HepG2 (cell line): Measurements from ENCODE around the gene PPDPF. TPM values are rescaled to one million over a fixed set of nuclear protein-coding genes. Genes with fewer than 3 reads are reported as not detected.

Experiments
- ADNP ChIP-seq: sonication (generic); formaldehyde crosslinking; IDR thresholded peaks from 2 replicates; pipeline ENCODE4 v1.4.0; 2020; ENCODE audit warnings: missing genetic modification reagents
- ARID5B ChIP-seq: IDR thresholded peaks from 2 replicates; pipeline ENCODE4 v1.4.0; 2020; ENCODE audit warnings: mild to moderate bottlenecking, missing genetic modification reagents
- CBX5 ChIP-seq: sonication (generic); formaldehyde crosslinking; IDR thresholded peaks from 2 replicates; pipeline ENCODE4 v1.4.0; 2020; ENCODE audit warnings: missing genetic modification reagents, borderline replicate concordance
- DMAP1 ChIP-seq: IDR thresholded peaks from 2 replicates; pipeline ENCODE4 v1.6.1; 2016
- EEA1 ChIP-seq: sonication (generic); formaldehyde crosslinking; IDR thresholded peaks from 2 replicates; pipeline ENCODE4 v1.5.1; 2020; ENCODE audit warnings: mild to moderate bottlenecking, missing genetic modification reagents, borderline replicate concordance
- EZH2 ChIP-seq: conservative IDR thresholded peaks from 2 replicates; pipeline ENCODE4 v1.6.1; 2012; ENCODE audit warnings: mild to moderate bottlenecking, low read depth, low read length, moderate library complexity
- FIP1L1 ChIP-seq: fragments of 200-400 bp; formaldehyde crosslinking; IDR thresholded peaks from 2 replicates; pipeline ENCODE4 v1.6.1; 2018; ENCODE audit warnings: low read depth, mild to moderate bottlenecking, low read length, moderate library complexity, borderline replicate concordance; ENCODE audit not compliant: insufficient read depth
- GATA4 ChIP-seq: sonication (generic); IDR thresholded peaks from 2 replicates; pipeline ENCODE4 v1.6.1; 2016; ENCODE audit warnings: antibody characterized with exemption, low read depth, borderline replicate concordance
- KLF15 ChIP-seq: sonication (generic); formaldehyde crosslinking; IDR thresholded peaks from 2 replicates; pipeline ENCODE4 v1.8.1; 2023; ENCODE audit warnings: borderline replicate concordance, mild to moderate bottlenecking, inconsistent platforms, missing genetic modification reagents, mixed read lengths
- PATZ1 ChIP-seq: sonication (generic); formaldehyde crosslinking; IDR thresholded peaks from 2 replicates; pipeline ENCODE4 v1.4.0; 2020; ENCODE audit warnings: missing genetic modification reagents
- PHF20 ChIP-seq: sonication (generic); formaldehyde crosslinking; IDR thresholded peaks from 2 replicates; pipeline ENCODE4 v1.5.0; 2020; ENCODE audit warnings: mild to moderate bottlenecking, missing genetic modification reagents
- POLR2AphosphoS2 ChIP-seq: IDR thresholded peaks from 2 replicates; pipeline ENCODE4 v1.6.1; 2011; ENCODE audit warnings: low read depth, low read length, improper control_type of control experiment
- SNAI1 ChIP-seq: sonication (generic); formaldehyde crosslinking; IDR thresholded peaks from 2 replicates; pipeline ENCODE4 v1.5.0; 2020; ENCODE audit warnings: mild to moderate bottlenecking, missing genetic modification reagents, borderline replicate concordance
- SNAPC2 ChIP-seq: sonication (generic); formaldehyde crosslinking; IDR thresholded peaks from 2 replicates; pipeline ENCODE4 v1.8.1; 2022; ENCODE audit warnings: mild to moderate bottlenecking, missing genetic modification reagents
- XRCC5 ChIP-seq: fragments of 200-400 bp; formaldehyde crosslinking; optimal IDR thresholded peaks from 2 replicates; pipeline ENCODE3; 2017; ENCODE audit warnings: mild to moderate bottlenecking, low read length
- ZFP62 ChIP-seq: sonication (generic); formaldehyde crosslinking; IDR thresholded peaks from 2 replicates; pipeline ENCODE4 v1.4.0; 2020; ENCODE audit warnings: missing genetic modification reagents
- ZNF124 ChIP-seq: sonication (generic); formaldehyde crosslinking; IDR thresholded peaks from 2 replicates; pipeline ENCODE4 v1.4.0; 2020; ENCODE audit warnings: missing genetic modification reagents
- ZNF274 ChIP-seq: sonication (generic); formaldehyde crosslinking; IDR thresholded peaks from 2 replicates; pipeline ENCODE4 v1.5.1; 2020; ENCODE audit warnings: mild to moderate bottlenecking, missing genetic modification reagents
- ZNF326 ChIP-seq: sonication (generic); formaldehyde crosslinking; IDR thresholded peaks from 2 replicates; pipeline ENCODE4 v1.4.0; 2020; ENCODE audit warnings: missing genetic modification reagents, borderline replicate concordance
- ZNF550 ChIP-seq: sonication (generic); formaldehyde crosslinking; IDR thresholded peaks from 2 replicates; pipeline ENCODE4 v1.4.0; 2020; ENCODE audit warnings: mild to moderate bottlenecking, missing genetic modification reagents, borderline replicate concordance
- ZNF672 ChIP-seq: sonication (generic); formaldehyde crosslinking; IDR thresholded peaks from 2 replicates; pipeline ENCODE4 v1.8.1; 2022; ENCODE audit warnings: missing genetic modification reagents
- ZNF687 ChIP-seq: sonication (generic); formaldehyde crosslinking; IDR thresholded peaks from 2 replicates; pipeline ENCODE4 v1.5.1; 2020; ENCODE audit warnings: mild to moderate bottlenecking, missing genetic modification reagents, moderate library complexity
- ZSCAN29 ChIP-seq: sonication (generic); formaldehyde crosslinking; conservative IDR thresholded peaks from 2 replicates; pipeline ENCODE4 v1.4.0; 2020; ENCODE audit warnings: mild to moderate bottlenecking, missing genetic modification reagents
- polyA plus RNA-seq, 8 experiments: library from polyadenylated mRNA; depleted of rRNA in 3 of 8; stranded (reverse) in 7 of 8; unstranded in 1 of 8; fragments of >200 nt; fragmentation: Illumina TruSeq in 4 of 8; extraction: Trizol in 4 of 8; gene quantifications; 2 replicates each; pipeline versions ENCODE4 v1.2.1 to v1.2.3, GENCODE V29; 2011 to 2016; ENCODE audit warnings: low read depth in 4 of 8, missing spikeins in 1 of 8, mixed read lengths in 1 of 8; ENCODE audit not compliant: insufficient read depth in 1 of 8
- total RNA-seq, 5 experiments: library from RNA; depleted of rRNA; stranded (reverse); fragments of >200 nt; fragmentation: Illumina TruSeq; extraction: Trizol; gene quantifications; 2 replicates each; pipeline ENCODE4 v1.2.3, GENCODE V29; 2016; ENCODE audit warnings: low read depth in 1 of 5

Gene PPDPF
- total and polyA plus RNA-seq, 2 of the 13 experiments (the other 11 are each of a cell fraction or from before 2014, with no cell fraction given) = 1.8 to 7.0 TPM

GRCh38 chr20:63557481-63557891 lies 36.9 kb downstream of the PPDPF start (continued):
- TF ChIP-seq ARID5B (CRISPR knock-in tag) = no peak
- no peak for TF ChIP-seq SNAI1 (CRISPR knock-in tag)
- peak; percentile 95 for TF ChIP-seq PATZ1 (CRISPR knock-in tag)
- no peak for TF ChIP-seq ZSCAN29 (CRISPR knock-in tag)
- TF ChIP-seq ZNF687 (CRISPR knock-in tag) = peak; percentile 68
- no peak for TF ChIP-seq DMAP1 (CRISPR knock-in tag)
- TF ChIP-seq POLR2AphosphoS2 = no peak
- TF ChIP-seq EEA1 (CRISPR knock-in tag) = no peak
- no peak for TF ChIP-seq ZNF124 (CRISPR knock-in tag)
- no peak for TF ChIP-seq CBX5 (CRISPR knock-in tag)
- no peak for TF ChIP-seq XRCC5
- no peak for TF ChIP-seq KLF15 (CRISPR knock-in tag)
- TF ChIP-seq EZH2 = no peak
- no peak for TF ChIP-seq ADNP (CRISPR knock-in tag)
- TF ChIP-seq SNAPC2 (CRISPR knock-in tag) = no peak
- TF ChIP-seq PHF20 (CRISPR knock-in tag) = no peak
- TF ChIP-seq FIP1L1 = no peak
- TF ChIP-seq ZNF550 (CRISPR knock-in tag) = no peak; the same call in 1 of the 2 replicates
- no peak for TF ChIP-seq ZNF326 (CRISPR knock-in tag)
- no peak for TF ChIP-seq GATA4
- peak; percentile 37; the same call in 1 of the 2 replicates for TF ChIP-seq ZNF274 (CRISPR knock-in tag)
- TF ChIP-seq ZNF672 = no peak
- TF ChIP-seq ZFP62 (CRISPR knock-in tag) = no peak
